Activated CD4-positive, alpha-beta T cell treated with anti-CD3 and anti-CD28 coated beads, Interleukin-2, amount 50 U/mL, for 24 hours (primary cell): Measurements from ENCODE around the gene ACAP2.
A peak's percentile ranks its signal among the peaks of the same experiment; 100 is the strongest.
"Not testable (repeated sequence)": the region's sequence is repeated elsewhere in the genome, so short reads cannot be mapped to it uniquely, and the experiment has no call there.

Source experiments
- DNase-seq, 2 donors: peaks; one replicate each; pipeline ENCODE4 v3.0.0-alpha.2; 2020; ENCODE audit warnings: low read depth in 1 of 2, low spot score in 1 of 2

ACAP2 gene

DNA sequence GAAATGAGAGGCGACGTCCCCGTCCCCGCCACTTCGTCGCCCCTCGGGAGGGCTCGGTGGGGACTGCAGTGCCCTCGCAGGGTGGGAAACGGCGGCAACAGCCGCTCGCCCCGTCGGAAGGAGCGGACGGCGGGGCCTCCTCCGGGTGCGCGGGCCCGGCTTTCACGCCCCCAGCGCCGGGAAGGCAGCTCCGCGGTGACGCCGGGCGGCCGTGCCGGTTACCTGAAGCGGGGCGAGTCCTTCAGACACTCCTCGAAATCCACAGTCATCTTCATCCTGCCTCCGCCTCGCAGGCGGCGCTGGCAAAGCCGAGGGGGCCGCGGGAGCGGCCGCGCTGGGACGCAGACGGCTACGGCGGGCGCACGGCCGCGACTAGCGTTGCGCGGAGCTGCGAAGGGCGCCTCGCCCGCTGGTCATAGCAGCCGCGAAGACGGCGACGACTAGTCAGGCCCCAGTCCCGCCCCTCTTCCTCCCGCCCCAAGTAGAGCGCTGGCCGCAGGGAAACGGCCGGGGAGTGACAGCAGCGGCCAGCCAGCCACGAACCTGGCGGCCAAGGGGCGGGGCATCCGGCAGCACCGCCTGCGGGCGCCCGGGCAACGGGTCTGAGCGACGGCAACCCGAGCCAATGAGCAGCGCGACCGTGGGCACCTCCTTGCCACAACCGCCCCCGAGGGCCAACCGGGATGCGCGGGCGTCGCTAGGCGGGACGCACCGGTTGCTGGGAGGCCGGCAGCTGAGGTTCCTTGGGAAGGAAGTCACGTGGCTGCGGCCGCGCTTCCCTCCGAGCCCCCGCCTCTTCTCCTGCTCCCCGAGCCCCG lies at the start of gene ACAP2:
TSS of gene ACAP2 (minus strand) at position 448 of the 818 bp plus-strand sequence. CDS start at position 275, 173 bp downstream.
- peak; percentile 96 to 98 for DNase-seq

DNA sequence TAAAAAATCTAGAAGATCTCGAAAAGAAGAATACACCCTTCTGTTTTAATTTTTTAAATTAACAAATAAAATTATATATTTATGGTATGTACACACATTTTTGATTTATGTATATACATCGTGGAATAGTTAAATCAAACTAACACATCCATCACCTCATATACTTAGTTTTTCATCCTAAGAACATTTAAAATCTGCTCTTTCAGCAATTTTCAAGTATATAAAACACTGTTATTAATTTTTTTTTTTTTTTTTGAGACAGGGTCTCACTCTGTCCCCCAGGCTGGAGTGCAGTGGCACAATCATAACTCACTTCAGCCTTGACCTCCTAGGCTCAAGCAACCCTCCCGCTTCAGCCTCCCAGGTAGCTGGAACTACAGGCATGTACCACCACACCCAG lies 32.8 kb upstream of the ACAP2 start:
- DNase-seq, result no peak

- DNase-seq, result not testable (repeated sequence)
Measured at GRCh38 chr3:195475116-195475515, 32.3 kb upstream of the ACAP2 start.

DNA sequence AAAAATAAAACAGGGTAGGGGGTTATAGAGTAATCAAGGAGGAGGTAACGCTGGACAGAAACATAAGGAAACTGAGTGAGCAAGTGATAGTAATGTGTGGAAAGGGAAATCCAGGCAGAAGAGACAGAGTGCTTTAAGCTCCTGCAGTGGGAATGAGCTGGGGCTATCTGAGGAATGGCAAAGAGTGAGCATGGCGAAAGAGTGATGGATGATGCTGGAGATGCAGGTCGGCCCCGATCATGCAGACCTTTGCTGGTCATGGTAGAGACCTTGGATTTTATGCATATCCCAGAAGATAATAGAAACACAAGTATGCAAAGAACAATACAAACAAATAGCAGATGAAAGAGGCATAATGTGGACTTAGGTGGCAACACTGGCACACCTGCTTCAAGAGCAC lies 26.0 kb upstream of the ACAP2 start:
- DNase-seq, result no peak

DNA sequence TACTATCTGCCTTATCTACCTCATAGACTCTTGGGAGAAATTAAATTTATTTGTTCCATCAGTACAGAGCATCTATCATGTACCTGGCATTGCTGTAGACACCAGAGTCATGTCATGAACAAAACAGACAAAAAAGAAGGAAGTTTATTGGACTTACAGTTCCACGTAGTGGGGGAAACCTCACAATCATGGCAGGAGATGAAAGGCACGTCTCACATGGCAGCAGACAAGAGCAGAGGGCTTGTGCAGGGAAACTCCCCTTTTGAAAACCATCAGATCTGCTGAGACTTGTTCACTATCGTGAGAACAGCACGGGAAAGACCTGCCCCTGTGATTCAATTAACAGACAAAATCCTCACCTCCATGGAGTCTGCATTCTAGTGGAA lies 25.6 kb upstream of the ACAP2 start:
- no peak for DNase-seq

DNA sequence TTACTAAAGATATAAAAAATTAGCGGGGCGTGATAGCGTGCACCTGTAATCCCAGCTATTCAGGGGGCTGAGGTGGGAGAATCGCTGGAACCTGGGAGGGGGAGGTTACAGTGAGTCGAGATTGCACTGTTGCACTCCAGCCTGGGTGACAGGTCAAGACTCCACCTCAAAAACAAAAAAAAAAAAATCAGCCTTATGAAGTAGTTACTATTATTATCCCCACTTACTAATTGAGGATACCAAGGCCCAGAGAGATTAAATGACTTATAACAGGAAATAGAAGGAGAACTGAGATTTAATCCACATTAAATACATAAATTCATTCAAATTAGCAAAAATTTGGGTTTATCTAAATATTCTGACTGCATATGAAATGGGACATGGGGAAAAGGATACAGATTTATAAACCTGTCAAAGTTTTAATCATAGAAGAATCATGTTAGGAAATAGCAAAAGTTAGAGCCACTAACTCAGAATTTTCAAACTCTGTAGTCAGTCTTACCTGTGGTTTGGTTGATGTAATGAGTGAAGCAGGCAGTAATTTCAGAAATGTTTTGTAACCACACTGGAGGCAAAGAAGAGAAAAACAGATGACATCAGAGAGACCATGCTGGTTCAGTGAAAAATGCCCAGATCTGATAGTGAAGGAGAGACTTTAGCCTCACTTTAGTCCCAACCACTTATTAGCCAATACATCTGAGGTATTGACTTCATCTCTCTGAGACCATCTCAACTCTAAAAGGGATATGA lies 25.0 kb upstream of the ACAP2 start:
- DNase-seq, result no peak

GRCh38 chr3:195466251-195466650 lies 23.4 kb upstream of the ACAP2 start:
- DNase-seq, result no peak

GRCh38 chr3:195462922-195463321 lies 20.1 kb upstream of the ACAP2 start:
- DNase-seq, result not testable (repeated sequence)

GRCh38 chr3:195462308-195462610 lies 19.4 kb upstream of the ACAP2 start:
- no peak for DNase-seq

DNA sequence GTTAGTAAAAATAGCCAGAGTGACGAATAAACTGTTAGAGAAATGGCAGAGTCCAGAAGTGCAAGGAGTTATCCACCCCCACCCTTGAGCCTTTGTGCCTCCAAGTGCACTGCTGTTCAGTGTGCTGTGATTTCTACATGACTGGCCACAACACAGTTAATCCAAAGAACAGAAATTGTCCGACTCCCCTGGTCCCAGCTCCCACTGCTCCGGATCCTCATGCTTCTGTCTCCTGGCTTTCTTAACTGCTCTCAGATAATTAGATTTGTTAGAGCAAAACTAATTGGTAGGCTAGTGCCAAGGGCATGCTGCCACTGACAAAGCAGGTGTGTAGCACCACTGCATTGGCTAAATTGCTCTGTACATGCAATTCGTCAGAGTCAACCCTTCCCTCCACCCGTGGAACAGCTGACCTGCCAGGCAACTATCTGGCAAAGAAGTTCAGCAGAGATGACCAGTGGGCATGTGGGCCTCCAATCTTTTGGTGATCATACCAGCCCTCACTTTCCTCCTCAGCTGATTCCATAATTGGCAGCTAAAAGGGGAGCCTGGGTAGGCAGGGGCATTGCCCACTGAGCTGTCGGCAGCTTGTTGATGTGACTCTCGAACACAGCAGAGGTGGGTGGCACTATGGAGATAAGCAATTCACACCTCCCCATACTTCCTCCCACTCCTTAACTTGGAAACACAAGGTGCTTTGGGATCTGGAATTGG lies 18.9 kb upstream of the ACAP2 start:
- no peak for DNase-seq

DNA sequence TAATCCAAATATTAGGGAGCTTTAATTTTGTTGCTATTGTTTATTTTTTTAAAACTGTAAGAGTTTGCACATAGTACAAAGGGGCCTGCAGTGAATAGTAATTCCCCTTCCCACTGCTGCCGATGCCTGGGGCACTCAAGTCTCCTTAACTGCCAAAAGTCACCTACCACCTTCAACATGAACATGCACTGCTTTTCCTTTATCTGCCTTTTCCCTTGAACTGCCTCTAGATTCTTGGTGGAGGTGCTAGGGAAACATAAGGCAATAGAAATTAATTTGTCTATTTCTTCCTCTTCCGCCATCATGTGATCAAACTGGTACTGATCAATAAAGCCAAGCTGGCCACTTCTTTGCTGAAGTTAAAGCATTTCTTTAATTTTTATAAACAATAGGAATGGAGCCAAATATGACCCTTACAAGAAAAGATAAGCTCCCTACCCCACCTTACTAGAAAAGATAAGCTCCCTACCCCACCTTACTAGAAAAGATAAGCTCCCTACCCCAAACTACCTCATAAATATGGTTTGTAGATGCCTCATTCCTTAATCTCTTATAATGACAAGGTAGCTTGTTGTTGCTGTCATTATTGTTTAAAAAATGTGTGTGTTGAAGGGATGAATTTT lies 17.4 kb upstream of the ACAP2 start:
- DNase-seq, result no peak

DNA sequence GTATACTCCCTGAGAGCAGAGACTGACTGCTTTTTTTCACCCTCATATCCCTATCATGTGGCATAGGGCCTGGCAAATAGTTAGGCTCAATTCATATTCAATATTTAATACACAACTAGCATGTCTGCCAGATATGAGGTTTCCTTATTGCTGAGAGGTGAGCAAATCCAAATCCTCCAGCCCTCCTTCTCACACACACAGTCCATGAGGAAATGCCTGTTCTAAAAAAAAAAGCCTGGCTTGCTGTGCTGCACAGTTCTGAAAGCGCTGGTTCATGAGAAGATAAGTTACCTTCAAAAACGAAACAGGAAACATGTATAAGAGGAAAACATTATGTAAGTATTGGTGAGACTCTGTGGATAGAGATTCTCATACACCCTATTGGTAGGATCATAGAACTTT lies 15.5 kb upstream of the ACAP2 start:
- DNase-seq, result no peak

DNA sequence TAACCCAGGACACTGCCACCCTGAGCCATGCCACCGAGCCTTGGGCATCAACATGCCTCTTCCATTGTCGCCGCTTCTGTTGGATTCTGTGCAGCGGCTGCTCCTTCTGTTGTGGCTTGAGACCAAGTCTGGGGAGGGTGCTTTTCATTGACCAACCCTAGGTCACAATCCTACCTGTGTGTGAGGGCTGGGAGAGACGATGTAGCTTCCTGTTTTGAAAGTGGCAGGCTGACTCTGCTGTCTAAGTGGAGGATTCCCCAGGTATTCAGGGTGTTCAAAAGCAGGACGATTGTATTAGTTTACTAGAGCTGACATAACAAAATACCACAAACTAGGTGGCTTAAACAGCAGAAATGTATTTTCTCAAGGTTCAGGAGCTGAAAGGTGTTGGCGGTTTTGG lies 13.0 kb upstream of the ACAP2 start:
- DNase-seq, result no peak

- DNase-seq, result no peak
Measured at GRCh38 chr3:195453236-195453635, 10.4 kb upstream of the ACAP2 start.

GRCh38 chr3:195451373-195452015 lies 8.7 kb upstream of the ACAP2 start:
- no peak for DNase-seq

DNA sequence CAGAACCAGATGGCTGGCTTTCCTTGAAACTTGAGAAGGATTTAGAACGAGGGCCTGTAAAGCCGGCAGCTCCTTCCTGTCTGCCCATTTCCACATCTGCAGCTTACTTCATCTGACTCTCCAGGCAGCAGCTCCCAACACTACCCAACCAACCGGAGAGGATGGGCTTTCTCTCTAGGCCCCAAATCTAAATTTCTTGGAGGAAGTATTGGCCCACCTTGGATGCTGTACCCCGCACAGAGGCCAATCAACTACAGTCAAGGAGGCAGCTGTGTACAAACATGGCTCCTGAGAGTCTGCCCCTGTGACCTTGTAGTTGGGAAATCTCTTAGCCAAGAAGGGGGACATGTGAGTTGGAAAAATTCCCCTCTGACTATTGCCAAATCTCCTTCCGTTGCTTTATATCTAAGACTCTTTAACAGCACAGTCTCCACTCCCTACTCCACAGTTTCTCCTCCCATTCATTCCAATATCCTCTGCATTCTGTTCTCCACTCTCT lies 8.0 kb upstream of the ACAP2 start:
- DNase-seq, result no peak

GRCh38 chr3:195448205-195448875 lies 5.5 kb upstream of the ACAP2 start:
- DNase-seq, result no peak

DNA sequence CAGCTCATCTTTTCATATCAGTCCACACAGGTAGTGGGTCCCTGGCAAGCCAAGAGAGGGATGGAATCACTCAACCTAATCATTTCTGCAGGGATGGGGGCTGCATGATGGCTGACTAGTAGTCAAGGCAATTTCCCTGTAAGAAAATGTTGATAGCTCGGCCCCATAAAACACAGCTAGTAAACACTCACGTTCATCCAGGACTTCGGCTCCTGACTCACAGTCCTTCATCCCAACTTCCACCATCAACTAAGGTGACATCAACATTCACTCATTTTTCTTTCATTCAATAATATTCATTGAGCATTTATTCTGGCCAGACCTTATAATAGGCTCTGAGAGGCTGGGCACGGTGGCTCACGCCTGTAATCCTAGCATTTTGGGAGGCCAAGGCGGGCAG lies 4.4 kb upstream of the ACAP2 start:
- DNase-seq, result no peak

DNA sequence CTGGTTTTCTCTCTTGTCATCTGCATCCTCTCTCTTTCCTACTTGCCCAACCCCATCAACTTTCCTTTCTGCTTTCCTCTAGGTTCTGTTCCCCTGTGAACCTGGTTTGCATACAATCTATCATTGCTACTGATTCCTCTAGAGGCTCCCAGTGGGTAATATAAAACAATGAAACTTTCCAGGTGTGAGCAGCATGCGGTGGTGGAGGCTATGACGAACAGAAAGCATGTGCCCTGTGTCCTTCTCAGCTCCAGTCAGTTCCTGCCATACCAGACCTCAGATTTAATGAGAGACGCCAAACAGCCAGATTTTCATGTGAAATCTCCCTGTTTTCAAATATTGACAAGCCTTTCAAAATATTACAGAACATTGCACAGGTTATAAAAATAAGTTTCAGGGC lies 3.5 kb upstream of the ACAP2 start:
- no peak for DNase-seq

DNA sequence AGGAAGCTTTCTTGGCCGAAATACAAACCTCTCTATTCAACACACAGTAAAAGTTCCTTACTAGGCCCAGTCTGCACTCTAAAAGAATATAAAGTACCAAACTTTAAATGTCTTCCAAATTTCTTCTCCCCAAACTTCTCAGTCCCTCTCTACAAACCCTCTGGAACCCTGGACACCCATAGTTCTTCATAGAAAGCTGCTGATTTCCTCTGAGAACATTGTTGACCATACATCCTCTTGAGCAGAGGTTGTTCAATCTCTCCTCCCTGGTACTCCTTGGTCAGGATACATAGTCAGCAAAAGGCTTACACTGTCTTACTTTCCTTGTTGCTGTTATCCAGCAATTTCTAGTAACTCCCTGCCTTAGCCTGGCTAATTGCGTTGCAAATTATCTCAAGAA lies 3.1 kb upstream of the ACAP2 start:
- DNase-seq, result no peak
